Measurements from ENCODE around the gene CARF.

CARF gene

DNA sequence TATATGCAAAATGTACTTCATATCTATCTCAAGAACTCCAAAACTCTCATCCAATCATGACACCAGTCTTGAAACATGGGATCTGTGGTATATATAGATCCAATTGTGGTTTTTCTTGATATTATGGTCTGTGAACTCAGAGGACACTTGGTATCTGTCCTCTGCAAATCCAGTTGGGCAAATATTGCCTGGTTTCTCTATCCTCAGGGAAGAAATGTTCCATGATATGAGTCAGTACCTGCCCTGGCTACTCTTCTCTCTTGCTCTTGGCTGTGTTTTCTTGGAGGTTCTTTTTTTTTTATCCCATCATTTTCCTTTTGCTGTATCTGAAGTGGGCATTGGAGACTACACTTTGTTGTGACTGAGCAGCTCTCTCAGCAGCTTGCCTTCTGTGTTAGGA lies 113.5 kb downstream of the CARF start:
- no peak for DNase-seq

DNA sequence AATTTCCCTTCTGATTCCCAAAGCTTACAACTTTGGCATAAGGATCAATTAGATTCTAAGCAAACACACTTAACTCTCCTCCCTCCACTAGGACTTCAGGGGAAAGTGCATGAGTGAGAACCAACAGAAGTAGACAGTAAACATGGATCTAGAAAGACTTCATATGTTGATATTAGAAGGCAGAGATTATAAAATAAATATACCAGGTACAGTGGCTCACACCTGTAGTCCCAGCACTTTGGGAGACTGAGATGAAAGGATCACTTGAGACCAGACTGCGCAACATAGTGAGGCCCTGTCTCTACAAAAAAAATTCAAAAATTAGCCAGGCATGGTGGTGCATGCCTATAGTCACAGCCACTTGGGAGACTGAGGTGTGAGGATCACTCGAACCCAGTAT lies 118.5 kb downstream of the CARF start:
- no peak for DNase-seq

DNA sequence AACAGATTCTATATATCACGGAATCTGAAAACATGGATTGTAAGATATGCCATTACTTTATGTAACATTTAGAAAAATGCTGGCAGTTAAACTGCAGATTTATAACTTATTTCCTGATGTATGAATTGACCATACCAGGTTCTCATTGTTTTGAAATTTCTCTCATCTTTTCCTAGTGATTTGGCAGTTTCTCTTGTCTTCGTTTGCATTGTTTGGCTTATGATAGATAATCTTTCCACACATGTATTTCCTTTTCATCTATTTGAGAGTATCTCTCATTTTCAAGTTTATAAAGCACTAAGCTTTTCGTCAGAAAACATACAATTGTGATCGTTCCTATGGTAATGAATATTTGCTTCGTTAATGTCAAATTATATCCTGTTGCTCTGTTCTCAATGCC lies 118.9 kb downstream of the CARF start:
- DNase-seq = no peak

DNA sequence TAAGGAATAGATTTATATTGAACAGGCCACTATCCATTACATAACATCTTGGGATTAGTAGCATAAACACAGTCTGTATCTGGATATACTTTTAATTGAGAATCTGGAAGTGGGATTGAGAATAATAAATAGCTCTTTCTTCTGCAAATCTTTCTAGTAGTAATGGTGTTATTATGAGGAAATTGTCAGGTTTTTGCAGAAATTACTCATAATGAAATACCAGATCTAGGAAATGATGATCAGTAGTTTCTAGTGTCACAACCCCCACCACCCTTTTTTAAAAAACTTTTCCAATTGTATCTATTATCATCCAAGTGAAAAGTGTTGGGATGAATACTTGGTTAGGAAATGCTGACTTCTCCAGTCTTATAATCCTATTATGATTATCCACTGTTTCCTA lies 121.3 kb downstream of the CARF start:
- DNase-seq = no peak

DNA sequence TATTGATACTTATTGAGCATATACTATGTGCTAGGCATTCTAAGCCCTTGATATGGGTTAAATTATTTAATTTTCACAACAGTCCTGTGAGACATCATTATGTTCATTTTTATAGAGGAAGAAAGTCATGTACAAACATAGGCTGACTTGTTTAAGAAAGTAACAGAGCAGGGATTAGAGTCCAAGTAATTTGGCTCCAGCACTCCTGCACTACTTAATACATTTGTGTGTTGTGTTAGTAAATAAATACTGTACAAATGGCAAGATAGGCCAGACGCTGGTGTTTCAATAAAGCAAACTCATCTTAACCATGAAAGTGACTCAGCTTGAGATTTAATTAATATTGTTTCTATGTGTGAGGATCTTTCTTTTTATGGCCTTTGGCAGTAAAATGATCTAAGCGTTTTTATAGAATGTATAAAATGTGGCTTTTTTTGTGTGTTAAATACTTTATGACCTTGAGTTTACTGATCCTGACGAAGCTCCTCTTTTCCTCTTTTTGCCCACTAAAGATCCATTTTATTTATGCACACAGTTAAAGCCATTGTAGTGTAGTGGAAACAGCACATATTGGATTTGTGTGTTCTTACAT lies 123.9 kb downstream of the CARF start:
- DNase-seq = no peak
